Measurements from ENCODE around the gene GSKIP.
"Not testable (repeated sequence)": the region's sequence is repeated elsewhere in the genome, so short reads cannot be mapped to it uniquely, and the experiment has no call there.

The GSKIP gene

GRCh38 chr14:96362965-96363750 lies at the start of gene GSKIP, which contains the start of gene ATG2B:
TSS of gene GSKIP (plus strand) at chr14:96363526. CDS start at chr14:96382248, 18,722 bp downstream.
TSS of gene ATG2B (minus strand) at chr14:96363341. CDS start at chr14:96362976, 365 bp downstream.
- peak; percentile 97 for DNase-seq (ENCODE audit: low spot score)

- DNase-seq (ENCODE audit: low spot score) = no peak
Measured at GRCh38 chr14:96316087-96316486, 47.2 kb upstream of the GSKIP start.

GRCh38 chr14:96318836-96319235 lies 44.5 kb upstream of the GSKIP start:
- no peak for DNase-seq (ENCODE audit: low spot score)

GRCh38 chr14:96320605-96321004 lies 42.7 kb upstream of the GSKIP start:
- no peak for DNase-seq (ENCODE audit: low spot score)

GRCh38 chr14:96324219-96324618 lies 39.1 kb upstream of the GSKIP start:
- DNase-seq (ENCODE audit: low spot score) = no peak

GRCh38 chr14:96338551-96338950 lies 24.8 kb upstream of the GSKIP start:
- no peak for DNase-seq (ENCODE audit: low spot score)

- DNase-seq (ENCODE audit: low spot score) = no peak
Measured at GRCh38 chr14:96341323-96341722, 22.0 kb upstream of the GSKIP start.

GRCh38 chr14:96345669-96346068 lies 17.7 kb upstream of the GSKIP start:
- DNase-seq (ENCODE audit: low spot score) = no peak

GRCh38 chr14:96347957-96348356 lies 15.4 kb upstream of the GSKIP start:
- DNase-seq (ENCODE audit: low spot score) = not testable (repeated sequence)

- no peak for DNase-seq (ENCODE audit: low spot score)
Measured at GRCh38 chr14:96349286-96350075, 13.8 kb upstream of the GSKIP start.

- no peak for DNase-seq (ENCODE audit: low spot score)
Measured at GRCh38 chr14:96351986-96352385, 11.3 kb upstream of the GSKIP start.

GRCh38 chr14:96352708-96353107 lies 10.6 kb upstream of the GSKIP start:
- no peak for DNase-seq (ENCODE audit: low spot score)

- DNase-seq (ENCODE audit: low spot score) = no peak
Measured at GRCh38 chr14:96354246-96354645, 9.1 kb upstream of the GSKIP start.

- no peak for DNase-seq (ENCODE audit: low spot score)
Measured at GRCh38 chr14:96357216-96357615, 6.1 kb upstream of the GSKIP start.

- DNase-seq (ENCODE audit: low spot score) = no peak
Measured at GRCh38 chr14:96359959-96360358, 3.4 kb upstream of the GSKIP start.

GRCh38 chr14:96362071-96362964 lies 1.0 kb upstream of the GSKIP start:
- peak; percentile 47 for DNase-seq (ENCODE audit: low spot score)

- peak; percentile 69 for DNase-seq (ENCODE audit: low spot score)
Measured at GRCh38 chr14:96363751-96364336, 518 bp downstream of the GSKIP start.

- DNase-seq (ENCODE audit: low spot score) = no peak
Measured at GRCh38 chr14:96364962-96365361, 1.6 kb downstream of the GSKIP start.

GRCh38 chr14:96368534-96368933 lies 5.2 kb downstream of the GSKIP start:
- no peak for DNase-seq (ENCODE audit: low spot score)

GRCh38 chr14:96370528-96370927 lies 7.2 kb downstream of the GSKIP start:
- no peak for DNase-seq (ENCODE audit: low spot score)

- no peak for DNase-seq (ENCODE audit: low spot score)
Measured at GRCh38 chr14:96373538-96373937, 10.2 kb downstream of the GSKIP start.

- no peak for DNase-seq (ENCODE audit: low spot score)
Measured at GRCh38 chr14:96376093-96376492, 12.8 kb downstream of the GSKIP start.

Measured in D341Med (cell line).